ENCODE results near the gene MT1H.

The MT1H gene

DNA sequence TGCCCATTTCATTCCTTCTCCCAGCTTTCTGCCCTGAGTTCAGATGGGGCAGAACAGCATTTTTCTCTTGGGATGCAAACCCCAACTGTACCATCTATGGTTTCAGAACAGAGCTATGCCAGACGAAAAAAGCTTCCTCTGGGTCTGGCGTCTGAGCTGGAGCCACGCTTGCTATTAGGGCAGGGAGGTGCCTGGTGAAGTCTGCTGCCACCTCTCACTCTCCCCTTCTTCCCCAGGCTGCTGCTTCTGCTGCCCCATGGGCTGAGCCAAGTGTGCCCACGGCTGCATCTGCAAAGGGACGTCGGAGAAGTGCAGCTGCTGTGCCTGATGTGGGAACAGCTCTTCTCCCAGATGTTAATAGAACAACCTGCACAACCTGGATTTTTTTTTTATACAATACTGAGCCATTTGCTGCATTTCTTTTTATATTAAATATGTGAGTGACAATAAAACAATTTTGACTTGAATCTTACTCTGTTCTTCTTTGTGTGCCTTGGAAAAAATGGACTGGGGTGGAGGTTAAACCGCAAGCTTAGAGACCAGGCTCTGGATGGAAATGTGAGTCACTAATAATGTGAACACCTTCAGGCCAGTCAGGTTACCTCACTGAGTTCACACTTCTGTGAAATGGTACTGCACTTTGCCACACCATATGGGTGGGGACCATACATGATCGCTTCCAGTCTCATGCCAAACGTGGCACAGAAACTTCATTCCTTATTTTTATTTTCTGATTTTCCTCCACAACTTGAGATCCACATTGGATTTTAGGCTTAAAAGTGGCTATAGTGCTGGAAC, 32.8 kb upstream of the MT1H start:
- no peak for DNase-seq

DNA sequence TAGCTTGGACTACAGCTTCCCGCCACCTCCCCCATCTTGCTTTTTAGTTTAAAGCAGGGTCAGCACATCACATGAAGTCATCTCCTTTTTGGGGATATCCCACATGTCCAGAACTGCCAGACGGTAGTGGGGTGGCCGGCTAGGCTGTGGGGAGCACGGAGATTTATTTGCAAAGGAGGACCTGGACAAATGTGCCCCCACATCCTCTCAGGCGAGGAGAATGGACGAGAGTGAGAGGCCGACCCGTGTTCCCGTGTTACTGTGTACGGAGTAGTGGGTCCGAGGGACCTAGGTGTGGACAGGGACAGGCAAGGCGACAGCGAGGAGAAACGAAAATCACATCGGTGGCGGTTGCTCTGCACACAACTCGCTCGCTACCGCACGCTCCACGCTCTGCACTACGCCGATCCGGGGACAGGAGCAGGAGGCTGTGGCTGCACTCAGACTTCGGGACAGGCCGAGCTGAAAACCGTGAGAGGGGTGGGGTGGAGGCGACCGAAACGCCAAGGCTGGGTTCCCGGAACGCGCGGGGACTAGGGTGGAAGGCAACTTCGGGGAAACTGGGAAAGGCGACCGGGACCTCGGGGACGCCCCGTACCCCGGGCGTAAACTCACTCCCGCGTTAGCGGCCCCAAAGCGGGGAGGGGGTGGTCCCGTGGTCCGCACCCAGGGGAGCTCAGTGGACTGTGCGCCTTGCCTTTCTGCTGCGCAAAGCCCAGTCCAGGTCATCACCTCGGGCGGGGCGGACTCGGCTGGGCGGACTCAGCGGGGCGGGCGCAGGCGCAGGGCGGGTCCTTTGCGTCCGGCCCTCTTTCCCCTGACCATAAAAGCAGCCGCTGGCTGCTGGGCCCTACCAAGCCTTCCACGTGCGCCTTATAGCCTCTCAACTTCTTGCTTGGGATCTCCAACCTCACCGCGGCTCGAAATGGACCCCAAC, 31.5 kb upstream of the MT1H start, which contains the start of gene MT1A:
TSS of gene MT1A (plus strand) at position 853 of the 937 bp plus-strand sequence. CDS start at position 926, 73 bp downstream.
- DNase-seq, result no peak

GRCh38 chr16:56639045-56639444, 30.6 kb upstream of the MT1H start:
- no peak for DNase-seq

DNA sequence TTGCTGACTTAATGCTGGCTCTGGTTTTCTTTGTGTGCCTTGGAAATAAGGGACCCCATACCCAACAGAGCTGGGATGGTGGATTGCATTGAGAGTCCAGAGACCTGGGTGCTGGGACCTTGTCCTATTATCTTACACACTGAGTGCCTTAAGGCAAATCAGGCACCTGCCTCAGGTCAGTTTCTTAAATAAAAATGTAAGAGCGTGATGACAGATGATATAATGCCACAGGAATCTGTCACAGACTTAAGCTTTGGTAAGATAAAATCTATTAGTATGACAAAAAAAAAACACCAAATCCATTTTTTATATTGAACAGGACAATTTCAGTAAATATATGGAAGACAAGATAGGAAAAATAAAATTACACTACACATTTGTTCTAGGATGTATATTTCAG, 29.5 kb upstream of the MT1H start:
- DNase-seq, result no peak

- DNase-seq, result no peak
Observed at GRCh38 chr16:56641166-56641565, 28.4 kb upstream of the MT1H start.

GRCh38 chr16:56643080-56643778, 26.4 kb upstream of the MT1H start:
- DNase-seq, result peak; percentile 78

- no peak for DNase-seq
Observed at GRCh38 chr16:56643833-56644232, 25.8 kb upstream of the MT1H start.

- DNase-seq, result no peak
Observed at GRCh38 chr16:56645311-56645710, 24.3 kb upstream of the MT1H start.

DNA sequence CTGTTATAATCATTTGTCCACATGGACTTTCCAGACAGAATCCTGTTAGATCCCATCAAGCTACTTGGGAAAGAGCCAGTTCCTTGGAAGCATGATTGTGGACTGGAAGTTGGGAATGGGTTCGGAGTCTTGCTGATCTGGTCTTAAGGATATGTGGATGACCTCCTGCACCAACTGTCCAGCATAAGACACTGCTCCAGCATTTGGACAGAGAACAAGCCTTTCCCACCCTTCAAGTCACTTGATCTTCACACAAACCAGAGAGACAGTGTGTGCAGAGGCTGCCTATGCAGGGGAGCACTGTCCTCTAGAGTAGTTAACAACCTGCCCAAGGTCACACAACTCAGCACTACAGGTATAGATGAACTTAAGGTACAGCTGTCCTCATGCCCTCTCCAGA, 23.8 kb upstream of the MT1H start:
- no peak for DNase-seq

GRCh38 chr16:56647641-56648431, 21.8 kb upstream of the MT1H start:
- DNase-seq, result no peak

DNA sequence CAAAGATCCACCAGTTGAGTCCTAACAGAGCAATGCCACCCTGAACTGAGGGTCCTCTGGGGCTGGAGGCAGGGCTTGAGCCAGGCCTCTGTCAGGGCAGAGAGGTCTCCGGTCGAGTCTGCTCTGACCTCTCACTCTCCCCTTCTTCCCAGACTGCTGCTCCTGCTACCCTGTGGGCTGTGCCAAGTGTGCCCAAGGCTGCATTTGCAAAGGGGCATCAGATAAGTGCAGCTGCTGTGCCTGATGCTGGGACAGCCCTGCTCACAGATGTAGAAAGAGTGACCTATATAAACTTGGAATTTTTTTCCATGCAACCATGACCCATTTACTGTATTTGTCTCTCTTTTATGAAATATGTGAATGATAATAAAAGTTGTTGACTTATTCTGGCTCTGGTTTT, 20.3 kb upstream of the MT1H start:
- no peak for DNase-seq

- DNase-seq, result no peak
Observed at GRCh38 chr16:56649820-56650219, 19.8 kb upstream of the MT1H start.

GRCh38 chr16:56651586-56651985, 18.0 kb upstream of the MT1H start, which contains the start of gene MT1B:
Gene MT1B, plus strand, starts transcription at chr16:56651886. Its CDS starts 68 bp downstream, at chr16:56651954.
- DNase-seq, result no peak

- no peak for DNase-seq
Observed at GRCh38 chr16:56652600-56652999, 17.0 kb upstream of the MT1H start.

DNA sequence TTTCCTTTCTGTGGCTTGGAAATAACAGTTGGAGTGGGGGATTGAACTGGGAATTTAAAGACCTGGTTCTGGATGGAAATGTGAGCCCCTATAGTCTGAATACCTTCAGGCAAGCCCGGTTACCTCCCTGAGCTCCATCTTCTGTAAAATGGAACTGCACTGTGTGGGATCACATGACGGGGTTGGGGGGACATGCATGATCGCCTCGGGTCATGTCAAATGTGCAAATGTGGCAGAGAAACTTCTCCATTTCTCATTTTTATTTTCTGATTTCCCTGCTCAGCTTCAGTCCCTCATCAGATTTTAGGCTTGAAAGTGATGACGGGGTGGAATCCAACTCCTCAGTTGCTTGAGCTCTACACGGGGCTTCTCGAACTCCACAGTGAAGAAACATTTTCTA, 16.4 kb upstream of the MT1H start:
- no peak for DNase-seq

- peak; percentile 65 for DNase-seq
Observed at GRCh38 chr16:56657555-56658326, 11.9 kb upstream of the MT1H start, which contains the start of gene MT1F. Gene MT1F, plus strand, starts transcription at chr16:56657959. Its CDS starts 100 bp downstream, at chr16:56658059.

DNA sequence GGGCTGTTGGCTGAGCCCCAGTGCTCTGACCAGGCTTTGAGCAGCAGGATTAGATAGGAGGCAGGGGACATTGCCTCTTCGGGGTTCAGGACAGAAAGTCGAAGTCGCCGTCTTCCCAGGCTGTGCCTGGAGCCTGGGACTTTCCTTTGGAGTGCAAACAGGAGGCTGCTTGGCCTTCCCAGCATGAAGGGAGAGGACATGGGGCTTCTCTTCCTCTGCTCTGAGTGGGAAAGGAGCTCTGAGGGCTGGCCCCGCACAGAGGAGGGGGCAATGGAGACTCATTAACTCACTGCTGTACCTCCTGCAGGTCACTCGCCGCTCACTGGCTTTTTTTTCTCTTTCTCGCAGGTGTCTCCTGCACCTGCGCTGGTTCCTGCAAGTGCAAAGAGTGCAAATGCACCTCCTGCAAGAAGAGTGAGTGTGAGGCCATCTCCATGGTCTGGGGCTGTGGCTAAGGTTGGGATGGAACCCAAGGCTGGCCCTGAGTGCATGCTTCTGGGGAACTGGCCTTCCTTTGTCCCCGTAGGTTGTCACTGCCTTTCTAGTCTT, 11.2 kb upstream of the MT1H start:
- DNase-seq, result no peak

- peak; percentile 47 for DNase-seq
Observed at GRCh38 chr16:56662357-56663354, 7.0 kb upstream of the MT1H start.

DNA sequence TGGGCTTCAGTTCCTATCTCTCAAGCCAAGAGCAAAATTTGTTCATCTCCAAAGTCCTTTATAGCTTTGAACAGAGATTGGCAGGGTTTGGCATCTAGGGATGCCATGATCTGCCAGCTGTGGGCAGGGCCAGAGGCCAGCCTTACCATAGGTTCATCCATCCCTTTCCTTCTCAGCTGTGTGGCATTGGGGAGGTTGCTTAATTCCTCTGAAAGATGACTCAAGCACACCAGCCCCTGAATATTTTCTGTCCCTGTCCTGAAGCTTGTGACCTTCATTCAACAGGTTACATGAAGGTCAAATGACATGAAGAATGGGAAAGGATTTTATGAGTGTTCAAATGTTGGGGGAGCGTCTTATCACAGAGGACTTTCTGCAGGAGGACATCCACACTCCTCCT, 5.1 kb upstream of the MT1H start:
- no peak for DNase-seq

Measured in stimulated activated CD4-positive, alpha-beta T cell treated with anti-CD3 and anti-CD28 coated beads, Interleukin-4, amount 100 ng/mL, for 24 hours (primary cell).